Measurements from ENCODE around the gene TAF1B. TPM values are rescaled to one million over a fixed set of nuclear protein-coding genes. Genes with fewer than 3 reads are reported as not detected.

The TAF1B gene
- total RNA-seq, 1 donor from 2014 or later, result 14.6 TPM

- no peak for DNase-seq (ENCODE audit: low read depth)
- no peak overlapping the region for H3K4me3 ChIP-seq (ENCODE audit: low read depth, low read length)
- TF ChIP-seq, protein P1, sequence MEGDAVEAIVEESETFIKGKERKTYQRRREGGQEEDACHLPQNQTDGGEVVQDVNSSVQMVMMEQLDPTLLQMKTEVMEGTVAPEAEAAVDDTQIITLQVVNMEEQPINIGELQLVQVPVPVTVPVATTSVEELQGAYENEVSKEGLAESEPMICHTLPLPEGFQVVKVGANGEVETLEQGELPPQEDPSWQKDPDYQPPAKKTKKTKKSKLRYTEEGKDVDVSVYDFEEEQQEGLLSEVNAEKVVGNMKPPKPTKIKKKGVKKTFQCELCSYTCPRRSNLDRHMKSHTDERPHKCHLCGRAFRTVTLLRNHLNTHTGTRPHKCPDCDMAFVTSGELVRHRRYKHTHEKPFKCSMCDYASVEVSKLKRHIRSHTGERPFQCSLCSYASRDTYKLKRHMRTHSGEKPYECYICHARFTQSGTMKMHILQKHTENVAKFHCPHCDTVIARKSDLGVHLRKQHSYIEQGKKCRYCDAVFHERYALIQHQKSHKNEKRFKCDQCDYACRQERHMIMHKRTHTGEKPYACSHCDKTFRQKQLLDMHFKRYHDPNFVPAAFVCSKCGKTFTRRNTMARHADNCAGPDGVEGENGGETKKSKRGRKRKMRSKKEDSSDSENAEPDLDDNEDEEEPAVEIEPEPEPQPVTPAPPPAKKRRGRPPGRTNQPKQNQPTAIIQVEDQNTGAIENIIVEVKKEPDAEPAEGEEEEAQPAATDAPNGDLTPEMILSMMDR (conservative IDR thresholded peaks at IDR 0.05; ENCODE audit: low read depth, low read length), result no peak
Observed at GRCh38 chr2:9879455-9880194, 36.4 kb downstream of the TAF1B start.

DNA sequence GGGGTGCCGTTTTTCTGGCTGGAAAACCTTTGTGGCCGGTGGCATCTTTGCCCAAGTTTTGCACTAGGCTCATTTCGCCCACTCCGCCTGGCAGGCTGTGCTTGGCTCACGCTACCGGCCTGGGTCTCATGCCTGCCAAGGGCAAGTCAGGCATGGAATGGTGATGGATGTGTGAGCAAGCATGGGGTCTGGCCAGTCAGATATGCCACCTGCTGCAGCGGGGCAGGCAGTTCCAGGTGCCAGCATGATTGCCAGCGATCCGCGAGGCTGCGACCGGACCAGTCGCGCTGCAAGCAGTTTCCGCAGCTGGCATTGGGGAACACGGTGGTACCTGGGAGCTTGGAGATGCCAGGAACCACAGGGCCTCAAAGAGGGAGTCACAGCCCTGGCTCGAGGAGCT lies 40.6 kb downstream of the TAF1B start:
- DNase-seq (ENCODE audit: low read depth), result no peak

DNA sequence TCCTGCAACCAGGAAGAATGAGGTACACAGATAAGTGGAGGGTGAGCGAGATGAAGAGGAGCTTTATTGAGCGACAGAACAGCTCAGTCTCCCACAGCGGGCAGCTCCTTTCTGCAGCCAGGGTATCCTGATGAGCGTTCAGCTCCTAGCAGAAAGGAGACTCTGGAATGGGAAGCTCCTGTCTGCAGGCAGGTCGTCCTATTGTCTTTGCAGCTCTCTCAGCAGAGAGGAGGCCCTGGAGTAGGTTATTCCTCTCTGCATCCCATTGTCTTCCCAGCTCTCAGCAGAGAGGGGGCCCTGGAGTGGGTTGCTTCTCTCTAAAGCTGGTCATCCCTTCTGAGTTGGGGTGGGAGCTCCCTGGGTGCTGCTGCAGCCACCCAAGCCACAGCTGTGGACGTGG lies 41.2 kb downstream of the TAF1B start:
- no peak for DNase-seq (ENCODE audit: low read depth)
- TF ChIP-seq, protein P1 (conservative IDR thresholded peaks at IDR 0.05; ENCODE audit: low read depth, low read length), result no peak
- H3K4me3 ChIP-seq (ENCODE audit: low read depth, low read length), result no peak overlapping the region

More for the DNA sequence above, 40.6 kb downstream of the TAF1B start:
- H3K4me3 ChIP-seq (ENCODE audit: low read depth, low read length), result no peak overlapping the region
- TF ChIP-seq, protein P1 (conservative IDR thresholded peaks at IDR 0.05; ENCODE audit: low read depth, low read length), result no peak

- TF ChIP-seq, protein P1 (conservative IDR thresholded peaks at IDR 0.05; ENCODE audit: low read depth, low read length), result no peak
- no peak overlapping the region for H3K4me3 ChIP-seq (ENCODE audit: low read depth, low read length)
- no peak for DNase-seq (ENCODE audit: low read depth)
Observed at GRCh38 chr2:9885036-9885684, 41.9 kb downstream of the TAF1B start.

- no peak for DNase-seq (ENCODE audit: low read depth)
- no peak overlapping the region for H3K4me3 ChIP-seq (ENCODE audit: low read depth, low read length)
Observed at GRCh38 chr2:9887513-9887912, 44.2 kb downstream of the TAF1B start.

GRCh38 chr2:9889812-9890261 lies 46.6 kb downstream of the TAF1B start:
- no peak for DNase-seq (ENCODE audit: low read depth)
- TF ChIP-seq, protein P1 (conservative IDR thresholded peaks at IDR 0.05; ENCODE audit: low read depth, low read length), result no peak
- H3K4me3 ChIP-seq (ENCODE audit: low read depth, low read length), result no peak overlapping the region

More at GRCh38 chr2:9887513-9887912, 44.2 kb downstream of the TAF1B start:
- TF ChIP-seq, protein P1 (conservative IDR thresholded peaks at IDR 0.05; ENCODE audit: low read depth, low read length), result no peak

All from epithelial cell of proximal tubule (primary cell).